LNCaP clone FGC (cell line): ENCODE results near the gene CYP2D6.
A peak's percentile ranks its signal among the peaks of the same experiment; 100 is the strongest.
"Not testable (repeated sequence)": the region's sequence is repeated elsewhere in the genome, so short reads cannot be mapped to it uniquely, and the experiment has no call there.

Source experiments
- DNase-seq: peaks from one replicate; pipeline ENCODE4 v3.0.0-alpha.2; 2011; ENCODE audit warnings: low read depth
- H3K4me3 ChIP-seq: 2 replicates; pipeline ENCODE4 v1.5.1; 2011; ENCODE audit warnings: mild to moderate bottlenecking, low read depth, low read length, control low read depth
- TF ChIP-seq, protein P1 (sequence below): IDR thresholded peaks from 2 replicates; pipeline ENCODE4 v1.5.1; 2012; ENCODE audit warnings: mild to moderate bottlenecking; ENCODE audit not compliant: control insufficient read depth, insufficient read depth; ENCODE audit errors: extremely low read depth

Gene CYP2D6

DNA sequence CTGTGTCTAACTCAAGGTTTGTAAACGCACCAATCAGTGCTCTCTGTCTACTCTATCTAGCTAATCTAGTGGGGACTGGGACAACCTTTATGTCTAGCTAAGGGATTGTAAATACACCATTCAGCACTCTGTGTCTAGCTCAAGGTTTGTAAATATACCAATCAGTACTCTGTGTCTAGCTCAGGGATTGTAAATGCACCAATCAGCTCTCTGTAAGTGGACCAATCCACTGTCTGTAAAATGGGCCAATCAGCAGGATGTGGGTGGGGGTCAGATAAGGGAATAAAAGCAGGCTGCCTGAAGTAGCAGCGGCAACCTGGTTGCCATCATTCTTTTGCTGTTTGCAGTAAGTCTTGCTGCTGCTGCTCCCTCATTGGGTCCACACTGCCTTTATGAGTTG, 8.4 kb upstream of the CYP2D6 start:
- TF ChIP-seq, protein P1, sequence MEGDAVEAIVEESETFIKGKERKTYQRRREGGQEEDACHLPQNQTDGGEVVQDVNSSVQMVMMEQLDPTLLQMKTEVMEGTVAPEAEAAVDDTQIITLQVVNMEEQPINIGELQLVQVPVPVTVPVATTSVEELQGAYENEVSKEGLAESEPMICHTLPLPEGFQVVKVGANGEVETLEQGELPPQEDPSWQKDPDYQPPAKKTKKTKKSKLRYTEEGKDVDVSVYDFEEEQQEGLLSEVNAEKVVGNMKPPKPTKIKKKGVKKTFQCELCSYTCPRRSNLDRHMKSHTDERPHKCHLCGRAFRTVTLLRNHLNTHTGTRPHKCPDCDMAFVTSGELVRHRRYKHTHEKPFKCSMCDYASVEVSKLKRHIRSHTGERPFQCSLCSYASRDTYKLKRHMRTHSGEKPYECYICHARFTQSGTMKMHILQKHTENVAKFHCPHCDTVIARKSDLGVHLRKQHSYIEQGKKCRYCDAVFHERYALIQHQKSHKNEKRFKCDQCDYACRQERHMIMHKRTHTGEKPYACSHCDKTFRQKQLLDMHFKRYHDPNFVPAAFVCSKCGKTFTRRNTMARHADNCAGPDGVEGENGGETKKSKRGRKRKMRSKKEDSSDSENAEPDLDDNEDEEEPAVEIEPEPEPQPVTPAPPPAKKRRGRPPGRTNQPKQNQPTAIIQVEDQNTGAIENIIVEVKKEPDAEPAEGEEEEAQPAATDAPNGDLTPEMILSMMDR, result no peak
- H3K4me3 ChIP-seq, result no peak overlapping the region
- no peak for DNase-seq

DNA sequence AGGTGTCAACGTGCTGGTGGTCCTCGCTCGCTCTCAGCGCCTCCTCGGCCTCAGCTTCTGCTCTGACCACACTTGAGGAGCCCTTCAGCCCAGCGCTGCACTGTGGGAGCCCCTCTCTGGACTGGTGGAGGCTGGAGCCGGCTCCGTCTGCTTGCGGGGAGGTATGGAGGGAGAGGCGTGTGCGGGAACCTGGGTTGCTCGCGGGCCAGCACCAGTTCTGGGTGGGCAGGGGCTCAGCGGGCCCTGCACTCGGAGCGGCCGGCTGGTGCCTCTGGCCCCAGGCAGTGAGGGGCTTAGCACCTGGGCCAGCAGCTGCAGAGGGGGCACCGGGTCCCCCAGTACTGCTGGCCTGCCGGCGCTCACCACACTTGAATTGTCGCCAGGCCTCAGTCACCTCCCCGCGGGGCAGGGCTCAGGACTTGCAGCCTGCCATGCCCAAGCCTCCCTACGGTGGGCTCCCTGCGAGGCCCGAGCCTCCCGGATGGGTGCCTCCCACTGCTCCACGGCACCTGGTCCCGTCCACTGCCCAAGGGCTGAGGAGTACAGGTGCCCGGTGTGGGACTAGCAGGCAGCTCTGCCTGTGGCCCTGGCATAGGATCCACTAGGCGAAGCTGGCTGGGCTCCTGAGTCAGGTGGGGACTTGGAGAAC, 7.6 kb upstream of the CYP2D6 start:
- no peak for DNase-seq
- H3K4me3 ChIP-seq, result no peak overlapping the region
- TF ChIP-seq, protein P1, result no peak

DNA sequence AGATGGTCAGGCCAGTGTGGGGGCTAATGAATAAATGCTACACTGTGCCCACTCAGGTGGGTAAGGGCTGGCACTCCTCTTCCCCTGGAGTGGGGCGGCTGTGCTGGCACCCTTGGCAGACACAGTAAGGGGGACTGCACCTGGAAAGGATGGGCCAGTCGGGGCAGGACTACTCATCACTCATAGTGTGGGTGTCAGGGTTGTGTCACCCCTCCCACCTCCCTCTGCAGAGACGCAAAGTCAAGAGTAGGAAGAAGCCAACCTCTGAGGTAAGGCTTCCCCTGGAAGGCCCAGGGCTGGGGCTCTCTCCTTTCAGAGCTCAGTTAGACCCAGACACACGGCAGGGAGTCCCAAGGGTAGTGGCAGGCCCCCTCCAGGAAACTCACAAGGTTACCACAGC, 5.1 kb upstream of the CYP2D6 start:
- DNase-seq, H3K4me3 ChIP-seq: not testable (repeated sequence)

DNA sequence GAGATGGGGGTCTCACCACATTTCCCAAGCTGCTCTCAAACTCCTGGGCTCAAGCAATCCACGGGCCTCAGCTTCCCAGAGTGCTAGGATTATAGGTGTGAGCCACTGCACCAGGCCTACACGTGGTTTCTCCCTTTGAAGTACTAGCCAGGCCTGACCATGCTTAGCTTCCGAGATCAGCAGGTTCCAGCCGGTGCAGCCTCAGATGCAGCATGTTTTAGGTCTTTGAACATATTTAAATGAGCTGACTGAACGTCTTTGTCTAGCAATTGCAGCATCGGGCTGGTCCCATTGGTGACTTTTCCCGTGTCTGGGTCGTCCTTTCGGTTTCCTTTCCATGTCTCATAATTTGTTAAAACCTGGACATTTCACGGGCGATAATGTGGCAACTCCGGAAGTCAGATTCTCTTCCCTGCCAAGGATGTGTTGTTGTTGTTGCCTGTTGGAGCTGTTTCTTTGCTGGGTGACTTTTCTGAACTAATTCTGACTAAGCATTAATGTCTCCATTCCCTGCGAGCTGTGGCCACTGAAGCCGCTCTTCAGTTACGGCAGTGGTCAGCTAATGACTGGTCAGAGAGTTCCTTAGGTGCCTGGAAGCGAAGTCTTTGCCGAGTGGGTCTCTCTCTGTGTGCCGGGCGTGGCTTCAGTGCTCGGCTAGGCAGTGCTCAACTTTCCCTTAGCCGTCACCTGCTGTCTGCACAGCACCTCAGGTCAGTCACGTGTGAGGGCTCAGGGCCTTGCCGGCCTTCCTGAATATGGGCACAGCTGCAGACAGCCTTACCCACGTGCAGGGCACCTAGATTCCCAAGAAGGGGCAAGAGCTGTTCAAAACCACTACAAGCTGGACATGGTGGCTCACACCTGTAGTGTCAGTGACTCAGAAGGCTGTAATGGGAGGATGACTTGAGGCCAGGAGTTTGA, 3.8 kb upstream of the CYP2D6 start:
- no peak overlapping the region for H3K4me3 ChIP-seq
- TF ChIP-seq, protein P1, result no peak
- DNase-seq, result no peak

DNA sequence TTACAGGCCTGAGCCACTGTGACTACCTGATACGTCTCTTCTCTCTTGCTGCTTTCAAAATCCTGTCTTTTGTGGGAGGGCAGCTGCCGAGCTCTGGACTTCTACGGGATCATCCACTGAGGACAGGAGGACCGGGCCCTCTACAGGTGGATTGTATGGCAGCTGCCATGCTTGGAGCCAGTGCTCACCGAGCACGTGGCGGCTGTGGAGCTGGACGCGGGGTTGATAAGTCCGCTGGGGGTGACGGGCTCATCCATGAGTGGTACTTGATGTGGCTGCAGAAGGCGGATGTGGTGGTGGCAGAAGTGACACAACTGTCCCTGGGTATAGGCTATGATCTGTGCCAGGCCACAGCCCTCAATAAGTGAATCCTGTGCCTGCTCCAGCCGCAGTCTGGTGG, 1.8 kb upstream of the CYP2D6 start:
- TF ChIP-seq, protein P1, result 0 out of 2 replicates have a peak, but pooled peaks have one; percentile 12
- DNase-seq, result no peak
- no peak overlapping the region for H3K4me3 ChIP-seq

DNA sequence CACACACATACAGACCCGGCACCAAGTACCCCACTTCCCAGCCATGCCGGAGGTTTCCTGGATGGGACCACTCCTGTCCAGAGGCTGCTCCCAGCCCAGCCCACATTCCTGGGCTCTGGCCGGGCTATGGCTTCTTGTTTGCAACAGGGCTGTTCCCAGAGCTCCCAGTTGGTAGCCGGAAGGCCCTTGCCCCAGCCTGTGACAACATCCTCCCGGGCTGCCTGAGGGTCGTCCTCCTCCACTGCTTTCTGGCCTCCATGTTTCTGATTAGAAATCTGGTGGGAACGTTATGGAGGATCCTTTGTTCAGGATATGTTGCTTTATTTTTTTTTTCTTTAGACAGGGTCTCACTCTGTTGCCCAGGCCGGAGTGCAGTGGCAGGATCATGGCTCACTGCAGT, 952 bp upstream of the CYP2D6 start:
- H3K4me3 ChIP-seq, result no peak overlapping the region
- DNase-seq, result no peak
- TF ChIP-seq, protein P1, result no peak

DNA sequence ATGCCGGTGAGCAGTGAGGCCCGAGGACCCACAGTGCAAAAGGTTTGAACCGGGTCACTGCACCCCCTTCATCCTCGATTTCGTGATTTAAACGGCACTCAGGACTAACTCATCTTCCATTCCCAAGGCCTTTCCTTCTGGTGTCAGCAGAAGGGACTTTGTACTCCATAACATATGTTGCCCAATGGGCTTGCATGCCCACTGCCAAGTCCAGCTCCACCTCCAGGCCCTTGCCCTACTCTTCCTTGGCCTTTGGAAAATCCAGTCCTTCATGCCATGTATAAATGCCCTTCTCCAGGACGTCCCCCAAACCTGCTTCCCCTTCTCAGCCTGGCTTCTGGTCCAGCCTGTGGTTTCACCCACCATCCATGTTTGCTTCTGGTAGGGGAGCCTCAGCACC, 428 bp downstream of the CYP2D6 start:
- not testable (repeated sequence) for H3K4me3 ChIP-seq, DNase-seq

DNA sequence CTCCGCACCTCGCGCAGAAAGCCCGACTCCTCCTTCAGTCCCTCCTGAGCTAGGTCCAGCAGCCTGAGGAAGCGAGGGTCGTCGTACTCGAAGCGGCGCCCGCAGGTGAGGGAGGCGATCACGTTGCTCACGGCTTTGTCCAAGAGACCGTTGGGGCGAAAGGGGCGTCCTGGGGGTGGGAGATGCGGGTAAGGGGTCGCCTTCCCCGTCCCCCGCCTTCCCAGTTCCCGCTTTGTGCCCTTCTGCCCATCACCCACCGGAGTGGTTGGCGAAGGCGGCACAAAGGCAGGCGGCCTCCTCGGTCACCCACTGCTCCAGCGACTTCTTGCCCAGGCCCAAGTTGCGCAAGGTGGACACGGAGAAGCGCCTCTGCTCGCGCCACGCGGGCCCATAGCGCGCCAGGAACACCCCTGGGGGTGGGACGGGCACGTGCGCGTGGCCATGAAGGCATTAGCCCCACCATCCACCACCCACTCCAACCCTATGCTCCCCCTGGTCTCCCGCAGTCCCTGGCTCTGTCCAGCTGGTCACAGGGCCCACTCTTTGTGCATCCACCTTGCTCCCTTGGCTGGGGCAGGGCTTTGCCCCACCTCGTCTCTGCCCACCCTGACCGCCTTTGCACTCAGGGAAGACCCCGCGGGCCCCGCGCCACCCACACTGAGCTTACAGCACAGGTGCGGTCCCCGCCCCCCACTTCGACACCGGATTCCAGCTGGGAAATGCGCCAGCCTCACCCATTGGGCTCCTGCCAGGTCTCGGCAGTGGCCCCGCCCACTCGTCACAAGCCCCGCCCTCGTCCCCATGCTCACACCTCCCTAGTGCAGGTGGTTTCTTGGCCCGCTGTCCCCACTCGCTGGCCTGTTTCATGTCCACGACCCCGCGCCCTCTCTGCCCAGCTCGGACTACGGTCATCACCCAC, 1.6 kb downstream of the CYP2D6 start:
- DNase-seq, H3K4me3 ChIP-seq: not testable (repeated sequence)

DNA sequence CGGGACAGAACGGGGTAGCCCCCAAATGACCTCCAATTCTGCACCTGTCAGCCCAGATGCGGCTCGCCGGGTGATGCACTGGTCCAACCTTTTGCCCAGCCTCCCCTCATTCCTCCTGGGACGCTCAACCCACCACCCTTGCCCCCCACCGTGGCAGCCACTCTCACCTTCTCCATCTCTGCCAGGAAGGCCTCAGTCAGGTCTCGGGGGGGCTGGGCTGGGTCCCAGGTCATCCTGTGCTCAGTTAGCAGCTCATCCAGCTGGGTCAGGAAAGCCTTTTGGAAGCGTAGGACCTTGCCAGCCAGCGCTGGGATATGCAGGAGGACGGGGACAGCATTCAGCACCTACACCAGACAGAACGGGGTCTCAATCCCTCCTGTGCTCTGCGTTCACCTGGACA, 2.6 kb downstream of the CYP2D6 start:
- H3K4me3 ChIP-seq, DNase-seq: not testable (repeated sequence)
